ENCODE measurements around the gene ENTPD8. TPM values are rescaled to one million over a fixed set of nuclear protein-coding genes. Genes with fewer than 3 reads are reported as not detected.
"Not testable (repeated sequence)": the region's sequence is repeated elsewhere in the genome, so short reads cannot be mapped to it uniquely, and the experiment has no call there.

Gene ENTPD8
- total RNA-seq, 1 donor from 2014 or later = 0.07 TPM

DNA sequence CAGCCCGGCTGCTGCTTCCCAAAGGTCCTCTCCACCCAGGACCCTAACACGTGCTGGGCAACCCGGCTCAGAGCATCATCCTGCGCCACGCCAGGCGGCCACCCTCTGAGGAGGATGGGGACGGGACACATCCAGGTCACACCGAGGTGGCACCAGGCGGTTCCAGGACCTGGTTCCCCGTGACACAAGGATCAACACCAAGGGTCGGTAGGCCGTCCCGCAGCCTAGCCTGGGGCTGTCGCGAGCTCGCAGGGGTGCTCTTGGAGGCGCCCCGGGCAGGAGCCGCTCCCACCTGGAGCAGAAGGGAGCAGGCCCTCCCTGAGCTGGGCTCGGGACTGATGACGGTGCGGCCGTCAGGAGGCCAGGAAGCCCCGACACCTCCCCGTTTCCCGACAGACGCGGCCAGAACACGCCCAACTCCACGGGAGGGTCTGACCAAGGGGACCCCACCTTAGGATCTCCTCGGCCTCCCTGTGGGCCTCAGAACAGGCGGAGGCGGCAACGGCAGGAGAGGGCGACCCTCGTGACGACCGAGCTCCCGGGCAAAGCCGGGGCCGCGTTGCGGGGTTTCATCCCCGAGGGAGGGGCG, 24.5 kb downstream of the ENTPD8 start:
- intact Hi-C loops (cut with micrococcal nuclease) = no loop called here

DNA sequence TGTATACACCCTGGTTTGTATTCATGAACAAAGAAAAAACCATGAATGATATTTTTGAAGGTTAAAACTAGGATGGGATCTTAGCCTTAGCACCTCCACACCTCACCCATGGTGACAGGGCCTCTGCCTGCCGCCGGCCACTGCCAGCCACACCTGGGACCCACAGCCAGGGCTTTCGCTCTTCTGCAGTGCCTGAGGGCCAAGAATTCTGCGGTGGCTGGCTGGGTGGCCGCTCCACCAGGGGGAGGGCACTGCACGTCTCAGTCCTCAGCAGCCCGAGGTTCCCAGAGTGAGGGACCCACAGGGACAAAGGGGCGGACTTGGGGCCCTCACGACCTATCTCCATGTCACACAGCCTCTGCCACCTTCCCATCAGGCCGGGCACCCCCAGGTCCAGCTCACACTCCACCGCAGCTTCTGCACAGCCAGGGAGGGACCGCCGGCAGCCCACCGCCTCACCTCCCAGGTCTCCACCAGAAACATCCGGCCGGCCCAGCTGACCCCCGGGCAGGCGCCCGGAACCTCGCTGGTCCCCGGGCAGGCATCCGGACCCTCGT, 25.1 kb downstream of the ENTPD8 start:
- intact Hi-C loops (cut with micrococcal nuclease) = no loop called here

DNA sequence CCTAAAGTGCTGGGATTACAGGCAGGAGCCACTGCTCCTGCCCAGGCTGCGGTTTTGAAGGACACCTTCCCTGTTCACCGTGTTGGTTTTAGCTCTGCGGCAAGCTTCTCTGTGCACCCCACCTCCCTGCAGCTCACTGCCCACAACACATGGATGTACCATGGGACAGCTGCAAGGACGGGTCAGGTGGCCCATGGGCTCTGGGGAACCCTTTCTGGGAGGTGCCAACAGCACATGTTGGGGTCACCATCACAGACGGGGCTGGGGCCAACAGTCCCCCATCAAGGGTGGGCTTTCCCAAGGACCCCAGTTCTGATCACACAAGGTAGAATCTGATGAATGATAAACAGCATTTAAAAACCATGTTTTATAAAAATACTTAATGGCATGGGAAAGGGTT, 25.7 kb downstream of the ENTPD8 start:
- intact Hi-C loops (cut with micrococcal nuclease) = no loop called here

DNA sequence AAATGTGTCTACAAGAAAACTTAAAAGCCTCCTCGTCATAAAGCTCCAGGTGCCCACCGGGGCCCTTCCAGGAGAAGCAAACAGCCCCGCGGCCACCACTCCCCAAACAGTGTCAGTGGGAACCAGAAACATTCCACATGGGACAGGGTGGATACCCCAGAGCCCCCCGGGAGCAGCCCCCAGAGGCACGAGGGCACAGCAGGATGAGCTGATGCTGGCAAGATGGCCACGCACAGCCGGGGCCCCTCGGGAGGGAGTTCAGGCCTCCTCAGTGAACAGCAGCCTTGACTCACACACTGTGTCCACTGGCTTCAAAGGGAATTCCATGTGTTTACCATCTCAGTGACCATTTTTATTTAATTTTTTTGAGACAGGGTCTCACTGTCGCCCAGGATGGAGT, 28.7 kb downstream of the ENTPD8 start:
- intact Hi-C loops (cut with micrococcal nuclease) = no loop called here

DNA sequence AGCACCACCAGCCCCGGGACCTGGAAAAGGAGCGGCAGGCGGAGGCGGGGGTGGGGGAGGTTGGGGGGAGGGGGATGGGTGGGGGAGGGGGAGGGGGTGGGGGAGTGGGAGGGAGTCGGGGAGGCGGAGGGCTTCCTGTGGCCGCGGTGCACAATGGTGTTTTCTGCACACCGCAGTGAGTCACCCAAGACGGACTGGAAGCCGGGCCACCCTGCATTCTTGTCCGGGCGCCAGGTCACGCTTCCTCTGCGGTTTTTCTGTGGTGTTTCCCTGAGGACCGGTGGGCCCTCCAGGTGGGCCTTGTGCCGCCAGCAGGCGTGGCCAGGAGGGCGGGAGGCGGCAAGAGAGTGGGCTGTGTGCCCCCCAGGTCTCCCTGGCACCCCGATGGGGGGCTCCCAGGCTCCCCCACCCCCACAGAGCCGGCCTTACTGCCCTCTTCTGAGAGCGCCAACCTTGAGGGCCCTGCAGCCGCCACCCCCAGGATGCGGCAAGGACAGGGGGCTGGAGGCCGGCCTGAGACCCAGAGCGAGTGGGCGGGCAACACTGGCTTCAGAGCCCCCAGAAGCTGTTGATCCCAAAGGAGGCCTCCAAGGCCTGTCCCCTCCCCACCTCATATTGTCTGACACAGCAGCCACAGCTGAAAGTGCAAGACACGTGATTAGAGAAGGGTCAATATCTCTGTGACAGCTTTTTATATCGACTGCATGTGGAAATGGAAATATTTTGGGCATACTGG, 29.3 kb downstream of the ENTPD8 start:
- intact Hi-C loops (cut with micrococcal nuclease) = no loop called here

DNA sequence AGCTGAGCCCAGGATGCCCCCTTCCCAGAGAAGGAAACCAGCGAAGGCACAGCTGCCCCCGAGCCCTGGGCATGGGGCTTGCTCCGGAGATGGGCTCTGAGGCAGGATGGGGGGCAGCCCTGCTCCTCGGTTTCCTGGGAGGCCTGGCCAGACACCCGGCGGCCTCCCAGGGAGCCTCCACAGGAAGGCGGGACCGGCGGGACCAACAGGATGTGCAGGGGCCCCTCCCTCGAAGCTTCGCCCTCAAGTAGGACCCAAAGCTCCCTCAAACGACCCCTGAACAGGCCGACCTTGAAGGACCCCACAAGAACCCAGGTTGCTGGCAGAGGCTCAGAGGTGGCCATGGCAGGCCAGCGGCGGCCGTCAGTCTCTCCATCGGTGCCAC, 29.9 kb downstream of the ENTPD8 start:
- intact Hi-C loops (cut with micrococcal nuclease) = no loop called here

DNA sequence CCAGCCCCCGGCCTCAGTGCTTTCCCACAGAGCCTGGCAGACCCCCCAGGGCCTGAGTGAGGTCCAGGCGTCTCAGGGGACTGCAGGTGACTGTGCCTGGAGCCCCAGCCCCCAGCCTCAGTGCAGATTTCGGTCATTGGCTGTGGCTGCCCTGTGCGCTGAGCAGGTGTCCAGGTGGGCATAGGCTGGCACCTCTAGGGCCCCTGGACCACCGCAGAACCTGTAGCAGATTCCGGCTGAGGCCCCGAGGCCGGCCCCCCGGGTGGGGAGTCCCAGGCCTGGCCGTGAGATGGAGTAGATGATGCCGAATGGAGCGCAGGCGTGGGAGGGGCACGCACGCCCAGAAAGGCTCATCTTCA, 30.3 kb downstream of the ENTPD8 start:
- intact Hi-C loops (cut with micrococcal nuclease) = no loop called here

DNA sequence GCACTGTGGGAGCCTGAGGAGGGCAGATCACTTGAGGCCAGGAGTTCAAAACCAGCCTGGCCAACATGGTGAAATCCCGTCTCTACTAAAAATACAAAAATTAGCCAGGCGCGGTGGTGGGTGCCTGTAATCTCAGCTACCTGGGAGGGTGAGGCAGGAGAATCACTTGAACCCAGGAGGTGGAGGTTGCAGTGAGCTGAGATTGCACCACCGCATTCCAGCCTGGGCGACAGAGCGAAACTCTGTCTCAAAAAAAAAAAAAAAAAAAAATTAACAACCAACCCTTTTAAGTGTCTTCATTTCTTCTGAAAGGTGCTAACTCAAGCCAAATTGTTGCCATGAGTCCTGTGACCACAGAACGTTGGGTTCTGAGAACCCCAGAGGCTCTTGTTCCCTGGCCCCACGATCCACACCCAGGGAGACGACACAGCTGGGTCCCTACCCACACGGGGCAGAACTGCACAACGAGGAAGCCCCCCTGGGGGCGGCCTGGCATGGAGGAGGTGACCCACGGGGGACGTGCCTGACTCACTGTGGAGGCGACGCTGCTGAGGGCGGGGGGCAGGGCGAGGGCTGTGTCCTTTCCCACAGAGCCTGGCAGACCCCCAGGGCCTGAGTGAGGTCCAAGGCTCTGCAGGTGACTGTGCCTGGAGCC, 30.8 kb downstream of the ENTPD8 start:
- intact Hi-C loops (cut with micrococcal nuclease) = not testable (repeated sequence)

DNA sequence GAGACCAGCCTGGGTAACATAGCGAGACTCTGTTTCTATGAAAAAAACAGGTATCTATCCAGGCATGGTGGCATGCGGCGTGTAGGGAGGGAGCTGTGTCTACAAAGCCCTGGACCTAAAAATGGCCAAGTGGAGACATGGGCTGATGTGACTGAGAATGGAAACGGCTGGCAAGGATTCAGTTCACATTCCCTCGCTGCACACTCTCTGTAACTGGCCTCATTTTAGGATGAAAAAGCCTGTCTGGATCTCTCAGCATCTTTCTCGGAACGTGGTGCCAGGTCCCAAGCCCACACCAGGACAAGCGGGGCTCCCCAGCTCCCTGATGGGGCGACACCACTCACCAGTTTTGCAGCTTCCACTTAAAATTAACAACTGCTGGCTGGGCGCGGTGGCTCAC, 31.6 kb downstream of the ENTPD8 start:
- intact Hi-C loops (cut with micrococcal nuclease) = no loop called here

DNA sequence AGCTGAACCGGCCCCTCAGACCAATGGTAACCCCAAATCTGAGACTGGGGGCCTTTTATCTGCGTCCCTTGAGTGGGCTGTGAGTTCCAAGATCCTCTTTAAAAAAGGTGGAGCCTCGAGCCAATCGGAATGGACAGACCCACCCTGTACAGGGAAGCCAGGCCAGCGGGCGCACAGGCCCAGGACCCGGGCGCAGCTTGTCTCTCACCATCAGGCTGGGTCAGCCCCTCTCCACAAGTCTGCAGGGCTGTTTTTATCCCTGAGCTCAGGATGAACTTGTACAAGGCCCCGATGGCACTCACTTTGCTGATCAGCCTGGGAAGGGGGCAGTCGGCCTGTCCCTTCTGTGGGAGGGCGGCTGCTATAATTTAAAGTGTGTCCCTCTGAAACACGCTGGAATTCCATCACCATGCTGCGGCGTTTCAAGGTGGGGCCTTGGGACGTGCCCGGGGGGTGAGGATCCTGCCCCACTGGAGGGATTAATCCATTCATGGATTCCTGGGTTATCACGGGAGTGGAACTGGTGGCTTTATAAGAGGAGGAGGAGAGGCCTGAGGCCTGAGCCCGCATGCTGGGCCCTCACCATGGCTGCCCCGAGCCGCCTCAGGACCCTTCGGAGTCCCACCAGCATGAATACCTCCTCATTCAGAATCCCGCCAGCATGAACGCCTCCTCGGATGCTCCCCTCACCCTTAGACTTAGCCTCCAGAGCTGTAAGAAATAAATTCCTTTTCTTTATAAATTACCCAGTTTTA, 32.3 kb downstream of the ENTPD8 start:
- intact Hi-C loops (cut with micrococcal nuclease) = no loop called here

DNA sequence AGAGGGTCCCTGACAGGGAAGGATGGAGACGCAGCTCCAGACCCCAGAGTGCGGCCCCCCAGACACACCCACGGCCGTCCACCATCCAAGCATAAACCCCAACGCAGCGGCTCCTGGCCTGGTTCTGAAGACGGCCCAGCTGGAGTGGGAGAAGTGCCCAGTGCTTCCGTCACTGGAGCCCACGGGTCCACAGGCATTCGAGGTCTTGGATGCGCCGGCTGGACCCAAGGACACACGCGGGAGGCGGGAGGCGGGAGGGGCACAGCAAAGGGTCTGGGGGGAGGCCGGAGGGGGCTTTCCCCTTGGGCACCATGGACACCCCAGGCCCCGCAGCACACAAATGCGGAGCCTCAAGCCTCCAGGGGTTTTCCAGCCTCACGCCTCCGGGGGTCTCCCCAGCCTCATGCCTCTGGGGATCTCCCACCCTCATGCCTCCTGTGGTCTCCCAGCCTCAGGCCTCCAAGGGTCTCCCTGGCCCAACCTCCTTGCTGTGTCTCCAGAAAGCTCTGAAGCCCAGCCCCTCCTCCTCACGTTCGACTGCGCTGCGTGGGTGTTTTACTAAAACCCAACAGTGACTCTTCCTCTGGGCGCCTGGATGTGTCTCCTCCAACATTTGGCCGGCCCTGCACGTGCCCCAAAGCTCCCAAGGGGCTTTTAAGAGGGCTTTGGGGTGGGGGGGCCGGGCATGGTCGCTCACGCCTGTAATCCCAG, 33.4 kb downstream of the ENTPD8 start:
- intact Hi-C loops (cut with micrococcal nuclease) = loop anchor here (1.0 kb wide), 2 partner anchors 16 to 112 kb away; partner anchors contain the start of genes EXD3 and NOXA1

DNA sequence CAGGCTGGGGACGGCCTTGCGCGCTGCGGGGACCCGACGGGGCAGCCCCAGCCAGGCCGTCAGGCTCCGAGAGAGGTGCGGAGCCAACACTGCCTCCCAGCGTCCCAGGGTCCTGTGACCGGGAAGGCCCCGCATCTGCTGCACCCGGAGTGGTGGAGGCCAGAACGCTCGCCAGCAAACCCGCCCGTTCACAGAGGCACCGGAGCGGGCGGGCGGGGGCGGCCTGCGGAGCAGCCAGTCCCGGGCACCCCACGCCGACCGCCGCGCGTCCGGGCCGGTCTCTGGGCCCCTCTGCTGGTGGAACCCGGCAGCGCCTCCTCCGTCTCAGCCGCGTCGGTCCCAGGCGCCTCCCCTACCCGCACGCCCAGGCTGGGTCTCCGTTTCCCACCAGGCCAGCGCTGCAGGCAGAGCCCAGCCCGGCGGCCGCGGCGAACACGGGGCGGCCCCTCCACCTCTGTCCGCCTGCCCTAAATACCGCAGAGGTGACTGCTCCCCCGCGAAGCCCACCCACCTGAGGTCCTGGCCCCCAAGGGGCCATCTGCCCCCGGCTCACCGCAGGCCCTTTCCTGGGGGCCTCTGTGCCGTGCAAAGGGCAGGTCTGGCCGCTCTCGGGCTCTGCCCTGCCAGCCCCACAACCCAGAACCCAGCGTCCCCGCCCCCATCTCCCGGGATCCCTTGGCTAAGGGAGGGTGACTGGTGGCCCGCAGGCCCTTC, 34.1 kb downstream of the ENTPD8 start:
- intact Hi-C loops (cut with micrococcal nuclease) = loop anchor here (1.0 kb wide), 2 partner anchors 16 to 112 kb away; partner anchors contain the start of genes EXD3 and NOXA1

DNA sequence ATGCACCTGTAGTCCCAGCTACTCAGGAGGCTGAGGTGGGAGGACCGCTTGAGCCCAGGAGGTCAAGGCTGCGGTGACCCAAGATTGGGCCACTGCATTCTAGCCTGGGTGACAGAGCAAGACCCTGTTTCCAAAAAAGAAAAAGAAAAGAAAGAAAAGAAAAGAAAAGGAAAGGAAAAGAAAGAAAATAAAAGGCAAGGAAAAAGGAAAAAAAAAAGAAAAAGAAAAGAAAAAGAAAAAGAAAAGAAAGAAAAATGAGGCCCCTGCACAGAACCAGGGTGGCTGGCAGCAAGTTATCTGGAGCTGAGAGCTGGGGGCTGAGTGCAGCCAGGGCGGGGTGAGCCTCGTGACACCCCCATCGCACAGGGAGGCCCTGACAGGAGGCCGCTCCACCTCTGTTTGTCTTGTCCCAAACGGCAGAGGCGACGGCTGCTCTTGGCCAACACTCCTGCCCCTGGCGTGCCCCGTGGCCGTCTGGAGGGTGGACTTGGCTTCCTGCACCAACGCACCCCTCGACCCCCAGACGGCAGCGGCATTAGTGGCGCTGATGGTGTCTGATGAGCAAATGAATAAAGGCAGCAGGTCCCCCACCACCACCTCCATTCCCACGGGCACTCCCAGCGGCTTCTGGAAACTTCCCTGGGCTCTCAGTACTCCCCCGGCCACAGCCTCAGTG, 34.9 kb downstream of the ENTPD8 start:
- intact Hi-C loops (cut with micrococcal nuclease) = no loop called here

DNA sequence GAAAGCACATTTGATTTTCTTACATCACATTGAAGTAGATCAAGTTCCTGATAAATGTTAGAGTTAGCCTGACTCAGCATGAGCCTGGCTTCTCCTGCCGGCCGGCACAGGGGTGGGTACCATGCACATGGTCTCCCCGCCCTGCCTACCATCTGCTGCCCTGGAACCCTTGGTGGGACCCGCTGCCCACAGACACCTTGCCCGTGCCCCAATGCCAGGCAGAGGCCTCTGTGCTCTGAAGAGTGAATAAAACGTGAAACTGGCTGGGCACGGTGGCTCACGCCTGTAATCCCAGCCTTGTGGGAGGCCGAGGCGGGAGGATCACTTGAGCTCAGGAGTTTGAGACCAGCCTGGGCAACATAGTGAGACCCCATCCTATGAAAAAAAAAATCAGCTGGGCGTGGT, 35.5 kb downstream of the ENTPD8 start:
- intact Hi-C loops (cut with micrococcal nuclease) = no loop called here

DNA sequence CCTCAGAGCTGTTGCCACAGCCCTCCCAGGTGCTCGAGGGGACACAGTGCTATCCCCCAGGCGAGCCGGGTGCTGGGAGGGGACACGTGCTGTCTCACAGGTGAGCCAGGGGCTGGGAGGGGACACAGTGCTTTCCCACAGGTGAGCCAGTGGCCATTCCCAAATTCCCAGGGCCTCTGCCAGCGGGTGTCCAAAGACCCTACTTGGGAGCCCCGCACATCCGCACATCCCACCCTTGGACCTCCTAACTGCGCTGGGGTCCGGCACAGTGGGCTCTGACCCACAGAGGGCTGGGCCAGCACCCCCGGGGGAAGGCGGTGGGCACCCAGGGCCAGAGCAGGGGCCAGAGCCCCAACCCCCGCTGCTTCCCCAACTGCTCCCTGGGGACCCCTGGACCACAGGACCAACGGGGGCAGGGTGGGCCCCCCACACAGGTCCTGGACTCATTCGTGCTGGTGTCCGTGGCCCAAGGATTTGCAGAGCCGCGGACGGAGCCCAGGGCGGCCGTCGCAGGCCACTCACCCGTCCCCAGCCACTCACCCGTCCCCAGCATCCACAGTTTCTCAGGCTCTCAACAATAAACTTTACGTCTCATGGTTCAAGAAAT, 36.1 kb downstream of the ENTPD8 start:
- intact Hi-C loops (cut with micrococcal nuclease) = no loop called here

DNA sequence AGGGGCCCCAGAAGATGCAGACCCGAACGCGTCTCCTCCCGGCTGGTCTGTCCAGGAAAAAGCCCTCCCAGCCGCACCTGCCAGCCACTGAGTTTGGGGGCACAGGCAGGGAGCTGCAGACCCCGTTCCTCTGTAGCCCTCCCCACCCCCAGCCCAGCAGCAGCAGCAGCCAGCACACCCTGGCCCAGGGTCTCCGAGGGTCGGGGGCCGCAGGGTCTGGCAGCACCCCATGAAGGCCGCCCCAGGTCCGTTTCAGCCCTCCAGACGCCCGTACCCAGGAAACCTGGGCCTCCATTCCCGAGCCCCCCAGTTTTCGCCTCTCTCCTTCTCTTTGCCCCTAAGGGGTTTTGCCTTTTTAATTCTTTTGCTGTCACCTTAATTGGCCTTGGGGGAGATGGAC, 37.9 kb downstream of the ENTPD8 start:
- intact Hi-C loops (cut with micrococcal nuclease) = no loop called here

DNA sequence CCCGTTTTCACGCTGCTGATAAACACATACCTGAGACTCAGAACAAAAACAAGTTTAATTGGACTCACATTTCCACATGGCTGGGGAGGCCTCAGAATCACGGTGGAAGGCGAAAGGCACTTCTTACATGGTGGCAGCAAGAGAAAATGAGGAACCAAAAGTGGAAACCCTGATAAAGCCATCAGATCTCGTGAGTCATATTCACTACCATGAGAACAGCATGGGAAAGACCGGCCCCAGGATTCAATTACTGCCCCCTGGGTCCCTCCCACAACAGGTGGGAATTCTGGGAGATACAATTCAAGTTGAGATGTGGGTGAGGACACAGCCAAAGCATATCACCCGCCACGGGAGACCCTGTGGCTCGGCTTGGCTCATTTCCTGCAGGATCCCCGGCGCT, 38.4 kb downstream of the ENTPD8 start:
- intact Hi-C loops (cut with micrococcal nuclease) = no loop called here

DNA sequence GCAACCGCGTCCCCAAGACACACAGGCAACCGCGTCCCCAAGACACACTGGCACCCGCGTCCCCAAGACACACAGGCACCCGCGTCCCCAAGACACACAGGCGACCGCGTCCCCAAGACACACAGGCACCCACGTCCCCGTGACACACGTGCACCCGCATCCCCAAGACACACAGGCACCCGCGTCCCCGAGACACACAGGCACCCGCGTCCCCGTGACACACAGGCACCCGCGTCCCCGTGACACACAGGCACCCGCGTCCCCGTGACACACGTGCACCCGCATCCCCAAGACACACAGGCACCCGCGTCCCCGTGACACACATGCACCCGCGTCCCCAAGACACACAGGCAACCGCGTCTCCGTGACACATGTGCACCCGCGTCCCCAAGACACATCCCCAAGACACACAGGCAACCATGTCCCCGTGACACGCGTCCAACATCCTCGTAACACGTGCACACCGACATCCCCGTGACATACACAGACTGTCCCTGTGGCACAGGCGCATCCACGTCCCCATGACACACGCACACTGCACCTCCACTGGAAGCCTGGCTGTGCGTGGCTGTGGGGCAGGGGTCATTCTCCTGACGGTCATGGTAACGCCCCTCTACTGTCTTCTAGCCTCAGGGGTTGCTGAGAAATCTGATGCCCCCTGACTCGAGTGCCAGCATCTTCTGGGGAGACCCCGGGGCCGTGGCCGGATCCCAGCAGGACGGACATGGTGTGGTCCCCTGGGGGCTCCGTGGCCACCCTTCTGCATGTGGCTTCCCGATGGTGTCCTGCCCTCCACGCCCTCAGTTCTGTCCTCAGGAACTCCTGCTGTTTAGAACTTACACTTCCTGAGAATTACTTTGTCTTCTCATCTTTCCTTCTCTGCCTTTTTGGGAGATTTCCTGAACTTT, 42.3 kb downstream of the ENTPD8 start:
- intact Hi-C loops (cut with micrococcal nuclease) = no loop called here
